GM12801 (cell line): ENCODE measurements around the gene RNF6.

Experiments used
- TF ChIP-seq, protein P1 (sequence below): IDR thresholded peaks from one replicate; pipeline ENCODE4 v1.5.1; 2011; ENCODE audit warnings: control low read depth; ENCODE audit not compliant: insufficient read length; ENCODE audit errors: extremely low read depth

RNF6 gene

DNA sequence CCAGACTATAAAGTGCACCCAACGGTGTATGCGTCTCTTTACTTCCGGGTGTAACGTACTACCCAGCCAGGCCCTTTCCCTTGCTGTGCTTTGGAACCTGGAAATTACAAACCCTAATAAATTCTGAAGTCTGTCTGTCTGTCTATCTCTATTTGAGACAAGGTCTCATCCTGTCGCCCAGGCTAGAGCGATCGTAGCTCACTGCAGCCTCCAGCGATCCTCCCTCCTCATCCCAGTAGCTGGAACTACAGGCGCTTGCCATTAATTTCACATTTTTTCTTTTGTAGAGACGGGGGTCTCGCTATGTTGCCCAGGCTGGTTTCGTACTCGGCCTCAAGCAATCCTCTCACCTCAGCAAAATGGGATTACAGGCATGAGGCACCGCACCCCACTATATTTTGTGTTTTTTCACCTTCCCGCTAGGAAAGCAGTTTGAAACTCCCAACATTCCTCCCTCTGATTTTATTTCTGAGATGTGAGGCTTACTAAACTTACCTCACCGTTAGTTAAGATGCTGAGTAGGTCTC, 469 bp upstream of the RNF6 start:
- TF ChIP-seq, protein P1, sequence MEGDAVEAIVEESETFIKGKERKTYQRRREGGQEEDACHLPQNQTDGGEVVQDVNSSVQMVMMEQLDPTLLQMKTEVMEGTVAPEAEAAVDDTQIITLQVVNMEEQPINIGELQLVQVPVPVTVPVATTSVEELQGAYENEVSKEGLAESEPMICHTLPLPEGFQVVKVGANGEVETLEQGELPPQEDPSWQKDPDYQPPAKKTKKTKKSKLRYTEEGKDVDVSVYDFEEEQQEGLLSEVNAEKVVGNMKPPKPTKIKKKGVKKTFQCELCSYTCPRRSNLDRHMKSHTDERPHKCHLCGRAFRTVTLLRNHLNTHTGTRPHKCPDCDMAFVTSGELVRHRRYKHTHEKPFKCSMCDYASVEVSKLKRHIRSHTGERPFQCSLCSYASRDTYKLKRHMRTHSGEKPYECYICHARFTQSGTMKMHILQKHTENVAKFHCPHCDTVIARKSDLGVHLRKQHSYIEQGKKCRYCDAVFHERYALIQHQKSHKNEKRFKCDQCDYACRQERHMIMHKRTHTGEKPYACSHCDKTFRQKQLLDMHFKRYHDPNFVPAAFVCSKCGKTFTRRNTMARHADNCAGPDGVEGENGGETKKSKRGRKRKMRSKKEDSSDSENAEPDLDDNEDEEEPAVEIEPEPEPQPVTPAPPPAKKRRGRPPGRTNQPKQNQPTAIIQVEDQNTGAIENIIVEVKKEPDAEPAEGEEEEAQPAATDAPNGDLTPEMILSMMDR = no peak

DNA sequence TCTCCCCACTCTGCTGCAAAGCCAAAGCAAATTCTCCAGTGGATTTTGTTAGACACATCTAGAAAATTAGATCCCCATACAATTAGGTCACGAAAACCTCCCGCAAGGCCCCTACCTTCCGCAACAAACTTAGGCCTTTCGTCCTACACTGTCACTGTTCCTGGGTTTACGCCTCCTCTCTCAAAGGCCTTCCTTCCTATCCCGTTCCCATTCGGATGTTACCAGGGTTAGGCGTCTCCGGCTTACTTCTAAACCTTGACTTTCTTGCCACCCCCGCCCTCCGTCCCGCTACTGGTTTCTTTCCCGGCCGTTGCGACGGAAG, 754 bp downstream of the RNF6 start:
- TF ChIP-seq, protein P1 = no peak

DNA sequence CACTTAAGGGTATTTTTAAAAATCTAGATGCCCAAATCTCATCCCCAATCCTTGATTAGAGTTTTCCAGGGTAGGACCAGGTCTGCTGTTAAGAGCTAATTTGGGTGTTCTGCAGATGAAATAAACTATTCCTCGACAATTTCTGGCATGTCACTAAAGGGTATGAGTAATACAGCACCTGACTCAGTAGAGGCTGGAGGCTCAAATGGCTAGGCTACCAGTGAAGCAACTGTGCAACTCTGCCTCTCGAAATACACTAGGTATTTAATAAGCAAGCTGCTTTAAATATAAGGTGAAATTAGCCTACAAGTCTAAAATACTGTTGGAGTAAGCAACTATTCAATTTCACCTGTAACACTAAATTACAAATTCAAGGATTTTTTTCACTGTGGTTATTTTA, 1.5 kb downstream of the RNF6 start:
- TF ChIP-seq, protein P1 = no peak

DNA sequence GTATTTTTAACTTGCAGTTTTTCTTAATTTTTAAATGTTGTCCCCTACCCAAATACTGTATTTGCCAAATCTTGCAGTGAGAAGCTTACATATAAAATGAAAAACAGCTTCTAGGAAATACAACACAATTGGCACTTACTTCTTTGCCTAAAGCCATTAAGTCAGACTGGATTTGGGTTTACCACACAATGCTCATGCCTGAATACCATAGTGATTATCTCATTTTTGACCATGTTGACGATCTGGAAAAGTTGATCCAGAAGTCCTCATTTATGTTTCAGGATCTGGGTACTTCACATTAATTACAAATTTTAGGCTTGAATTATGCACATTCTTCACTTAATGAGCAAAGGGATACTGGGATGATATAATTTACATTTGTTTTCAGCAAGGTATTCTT, 2.4 kb downstream of the RNF6 start:
- TF ChIP-seq, protein P1 = no peak

DNA sequence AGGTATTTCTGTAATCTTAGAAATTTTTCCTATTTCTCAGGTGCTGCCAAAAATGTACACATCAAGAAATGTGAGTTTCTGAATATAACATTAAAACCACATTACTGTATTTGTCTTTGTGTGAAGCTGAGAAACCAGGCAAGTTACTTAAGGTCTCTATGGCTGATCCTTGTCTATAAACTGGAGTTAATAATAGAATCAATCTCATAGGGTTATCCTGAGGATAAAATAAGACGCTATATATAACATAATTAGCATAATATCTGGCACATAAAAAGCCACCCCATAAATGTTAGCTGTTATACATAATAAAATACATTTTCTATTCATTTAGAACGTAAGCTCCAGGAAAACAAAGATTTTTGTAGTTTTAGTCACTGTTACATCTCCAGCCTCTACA, 6.1 kb downstream of the RNF6 start:
- TF ChIP-seq, protein P1 = no peak

DNA sequence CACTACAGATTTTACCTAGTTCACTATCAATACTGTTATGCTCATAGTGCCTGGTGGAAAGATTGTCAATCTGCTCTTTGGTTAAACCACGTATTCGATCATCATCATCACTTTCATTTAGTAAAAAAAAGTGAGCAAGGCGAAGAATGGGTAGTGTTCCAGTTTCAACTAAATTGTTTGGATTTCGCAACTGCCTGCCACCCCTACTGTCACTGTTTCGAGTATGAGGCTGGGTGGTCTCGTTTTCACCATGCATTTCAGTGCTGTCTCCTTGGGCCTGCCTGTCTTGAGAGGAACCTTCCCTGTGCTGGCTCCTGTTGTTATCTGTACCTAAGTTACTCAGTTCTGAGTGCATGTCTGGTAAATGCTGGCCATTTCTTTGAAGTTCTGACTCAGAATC, 8.1 kb downstream of the RNF6 start:
- TF ChIP-seq, protein P1 = no peak

DNA sequence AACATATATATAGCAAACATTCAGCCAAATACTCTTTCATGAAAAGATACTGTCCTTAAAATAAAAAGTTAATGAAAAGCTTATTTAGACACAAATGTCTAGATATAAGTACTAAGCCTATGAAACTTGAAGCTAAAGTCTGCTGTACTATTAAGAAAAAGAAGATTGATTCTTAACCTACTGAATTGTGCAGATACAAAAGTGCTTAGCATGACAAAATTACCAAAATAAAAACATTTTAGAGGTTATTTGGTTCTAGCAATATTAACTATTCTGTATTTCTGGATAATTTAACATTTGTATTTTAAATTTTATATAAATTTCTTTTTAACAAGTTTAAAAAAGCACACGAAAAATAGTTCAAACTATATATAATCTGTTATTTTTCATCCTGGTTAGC, 8.8 kb downstream of the RNF6 start:
- TF ChIP-seq, protein P1 = no peak

DNA sequence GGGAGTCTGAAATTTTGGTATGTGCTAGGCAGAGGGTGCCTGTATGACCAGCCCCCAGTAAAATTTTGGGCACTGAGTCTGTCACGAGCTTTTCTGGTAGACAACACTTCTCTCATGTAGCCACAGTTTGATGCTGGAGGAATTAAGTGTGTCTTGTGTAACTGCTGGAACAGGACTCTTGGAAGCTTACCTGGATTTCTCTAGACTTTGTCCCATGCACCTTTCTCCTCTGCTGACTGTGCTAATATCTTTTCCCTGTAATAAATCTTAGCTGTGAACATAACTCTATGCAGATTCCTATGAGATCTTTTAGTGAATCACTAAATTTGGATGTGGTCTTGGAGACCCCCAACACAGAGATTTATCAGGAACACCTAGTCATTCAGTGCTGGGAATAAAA, 13.8 kb downstream of the RNF6 start:
- TF ChIP-seq, protein P1 = no peak
